ENCODE data around the gene TRIO.

DNA sequence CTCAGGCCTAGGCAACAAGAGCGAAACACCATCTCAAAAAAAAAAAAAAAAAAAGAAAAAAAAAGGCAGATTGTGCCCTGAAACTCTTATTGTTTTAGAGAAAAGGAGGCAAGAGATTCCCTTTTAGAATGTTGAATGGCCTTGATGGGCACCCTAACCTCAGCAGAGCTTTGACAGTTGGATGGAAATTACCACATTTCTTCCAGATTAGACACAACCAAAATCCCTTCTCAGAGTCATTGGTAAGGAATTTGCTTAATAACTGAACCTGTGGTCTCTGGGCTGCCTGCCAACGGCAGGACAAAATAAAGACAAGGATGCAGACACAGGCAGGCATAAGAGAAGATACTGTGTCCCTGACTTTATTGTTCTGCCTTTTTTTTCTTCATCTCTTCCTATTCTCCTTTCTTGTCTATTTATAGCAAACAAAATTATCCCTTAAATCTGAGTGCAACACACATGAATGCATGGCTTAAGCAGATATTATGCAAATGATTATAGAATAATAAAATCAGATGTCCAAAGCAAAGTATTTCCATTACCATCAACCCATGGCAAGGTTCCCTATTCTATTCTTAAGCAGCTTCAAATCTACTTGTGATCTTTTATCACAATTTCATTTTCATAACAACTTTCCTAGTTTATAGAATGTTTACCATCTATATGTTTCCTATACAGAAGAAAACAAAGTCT lies 37.3 kb upstream of the TRIO start:
- TF ChIP-seq, protein P1, sequence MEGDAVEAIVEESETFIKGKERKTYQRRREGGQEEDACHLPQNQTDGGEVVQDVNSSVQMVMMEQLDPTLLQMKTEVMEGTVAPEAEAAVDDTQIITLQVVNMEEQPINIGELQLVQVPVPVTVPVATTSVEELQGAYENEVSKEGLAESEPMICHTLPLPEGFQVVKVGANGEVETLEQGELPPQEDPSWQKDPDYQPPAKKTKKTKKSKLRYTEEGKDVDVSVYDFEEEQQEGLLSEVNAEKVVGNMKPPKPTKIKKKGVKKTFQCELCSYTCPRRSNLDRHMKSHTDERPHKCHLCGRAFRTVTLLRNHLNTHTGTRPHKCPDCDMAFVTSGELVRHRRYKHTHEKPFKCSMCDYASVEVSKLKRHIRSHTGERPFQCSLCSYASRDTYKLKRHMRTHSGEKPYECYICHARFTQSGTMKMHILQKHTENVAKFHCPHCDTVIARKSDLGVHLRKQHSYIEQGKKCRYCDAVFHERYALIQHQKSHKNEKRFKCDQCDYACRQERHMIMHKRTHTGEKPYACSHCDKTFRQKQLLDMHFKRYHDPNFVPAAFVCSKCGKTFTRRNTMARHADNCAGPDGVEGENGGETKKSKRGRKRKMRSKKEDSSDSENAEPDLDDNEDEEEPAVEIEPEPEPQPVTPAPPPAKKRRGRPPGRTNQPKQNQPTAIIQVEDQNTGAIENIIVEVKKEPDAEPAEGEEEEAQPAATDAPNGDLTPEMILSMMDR (optimal IDR thresholded peaks at IDR 0.05 in 1 of 3, IDR thresholded peaks at IDR 0.05 in 1 of 3, conservative IDR thresholded peaks at IDR 0.05 in 1 of 3; ENCODE audit: extremely low read depth in 1 of 3, insufficient read depth in 2 of 3, low read length in 3 of 3): no peak
- no peak for TF ChIP-seq EZH2 (IDR thresholded peaks at IDR 0.05; ENCODE audit: low read length)

Data from keratinocyte (primary cell).